Neuronal stem cell (in vitro differentiated cells): ENCODE results near the gene MBP.

Source experiments
- DNase-seq: peaks from one replicate; pipeline ENCODE4 v3.0.0-alpha.2; 2013; ENCODE audit warnings: low spot score
- H2AFZ ChIP-seq: one replicate; pipeline ENCODE4 v1.6.1; 2013; ENCODE audit warnings: mild to moderate bottlenecking, low read length, inconsistent platforms
- H2AK5ac ChIP-seq: 2 replicates; pipeline ENCODE4 v1.6.1; 2013; ENCODE audit warnings: low read depth, mild to moderate bottlenecking, inconsistent platforms, low read length, moderate library complexity, mixed read lengths
- H2BK120ac ChIP-seq: 2 replicates; pipeline ENCODE4 v1.6.1; 2013; ENCODE audit warnings: low read depth, mild to moderate bottlenecking, inconsistent platforms, low read length, moderate library complexity, mixed read lengths
- H2BK12ac ChIP-seq: one replicate; pipeline ENCODE4 v1.6.1; 2013; ENCODE audit warnings: low read length, inconsistent platforms
- H2BK15ac ChIP-seq: 2 replicates; pipeline ENCODE4 v1.6.1; 2013; ENCODE audit warnings: mild to moderate bottlenecking, low read length, inconsistent platforms, mixed read lengths
- H2BK5ac ChIP-seq: one replicate; pipeline ENCODE4 v1.6.1; 2013; ENCODE audit warnings: inconsistent platforms, mild to moderate bottlenecking, low read length, moderate library complexity
- H3K14ac ChIP-seq: one replicate; pipeline ENCODE4 v1.6.1; 2013; ENCODE audit warnings: low read length, inconsistent platforms
- H3K18ac ChIP-seq: 2 replicates; pipeline ENCODE4 v1.6.1; 2013; ENCODE audit warnings: low read length, inconsistent platforms
- H3K23ac ChIP-seq: 2 replicates; pipeline ENCODE4 v1.6.1; 2013; ENCODE audit warnings: low read depth, mild to moderate bottlenecking, mixed read lengths, low read length, inconsistent platforms; ENCODE audit not compliant: poor library complexity
- H3K27ac ChIP-seq: replicated peaks from 3 replicates; pipeline ENCODE4 v1.5.1; 2013; ENCODE audit warnings: low read length, inconsistent platforms
- H3K27me3 ChIP-seq, 3 experiments: 2 replicates each; pipeline ENCODE4 v1.6.1; 2013; ENCODE audit warnings: low read length in 3 of 3, mild to moderate bottlenecking in 2 of 3, inconsistent platforms in 1 of 3, low read depth in 1 of 3, mixed read lengths in 1 of 3, moderate library complexity in 1 of 3; ENCODE audit not compliant: control insufficient read depth in 3 of 3, insufficient read depth in 3 of 3
- H3K36me3 ChIP-seq, 2 donors: replicated peaks in 1 of 2; 2 replicates each; pipeline ENCODE4 v1.6.1; 2013; ENCODE audit warnings: low read length in 2 of 2; ENCODE audit not compliant: control insufficient read depth in 2 of 2, insufficient read depth in 2 of 2
- H3K4ac ChIP-seq: 2 replicates; pipeline ENCODE4 v1.6.1; 2013; ENCODE audit warnings: inconsistent platforms, mild to moderate bottlenecking, low read length, moderate library complexity
- H3K4me1 ChIP-seq, 2 donors: 1 replicate in 1 of 2; 2 replicates in 1 of 2; pipeline ENCODE4 v1.6.1; 2013; ENCODE audit warnings: low read length in 2 of 2, low read depth in 1 of 2; ENCODE audit not compliant: control insufficient read depth in 2 of 2, insufficient read depth in 1 of 2
- H3K4me2 ChIP-seq: one replicate; pipeline ENCODE4 v1.6.1; 2013; ENCODE audit warnings: mild to moderate bottlenecking, low read length, inconsistent platforms; ENCODE audit not compliant: insufficient read depth, poor library complexity, severe bottlenecking
- H3K4me3 ChIP-seq, 2 donors: 2 replicates each; pipeline ENCODE4 v1.5.1; 2013; ENCODE audit warnings: low read length in 2 of 2, mild to moderate bottlenecking in 2 of 2, inconsistent platforms in 1 of 2, moderate library complexity in 1 of 2
- H3K79me1 ChIP-seq: one replicate; pipeline ENCODE4 v1.6.1; 2013; ENCODE audit warnings: low read depth, mild to moderate bottlenecking, inconsistent platforms, low read length, moderate library complexity
- H3K9ac ChIP-seq: one replicate; pipeline ENCODE4 v1.6.1; 2013; ENCODE audit warnings: mild to moderate bottlenecking, low read depth, low read length, inconsistent platforms; ENCODE audit not compliant: poor library complexity
- H3K9me3 ChIP-seq, 2 donors: replicated peaks in 1 of 2; 2 replicates each; pipeline versions ENCODE3 to v1.6.1; 2013; ENCODE audit warnings: low read length in 2 of 2, mild to moderate bottlenecking in 2 of 2, inconsistent platforms in 1 of 2, low read depth in 1 of 2, mixed read lengths in 1 of 2, moderate library complexity in 1 of 2; ENCODE audit not compliant: control insufficient read depth in 2 of 2, insufficient read depth in 1 of 2
- H4K8ac ChIP-seq: one replicate; pipeline ENCODE4 v1.6.1; 2013; ENCODE audit warnings: low read depth, mild to moderate bottlenecking, inconsistent platforms, low read length, moderate library complexity
- H4K91ac ChIP-seq: one replicate; pipeline ENCODE4 v1.6.1; 2013; ENCODE audit warnings: low read length, low read depth, mild to moderate bottlenecking, inconsistent platforms; ENCODE audit not compliant: poor library complexity
- WGBS, 2 donors: extraction: QIAGEN DNeasy Blood & Tissue Kit; methylation state at CpG; one replicate each; pipeline ENCODE4 v1.1.7; 2013; ENCODE audit warnings: missing lambda C conversion rate in 2 of 2, mixed read lengths in 1 of 2; ENCODE audit not compliant: insufficient read length in 2 of 2, insufficient replicate concordance in 1 of 2; ENCODE audit errors: extremely low coverage in 2 of 2; 5-methylcytosine and 5-hydroxymethylcytosine counted together

MBP gene

GRCh38 chr18:77092104-77093066 is 40.2 kb downstream of the MBP start:
- Histone ChIP-seq H4K91ac (no peak overlapping the region), H3K23ac (no peak overlapping the region), H3K36me3 (no peaks in the 10 kb centered on the region), H4K8ac (no peak overlapping the region), H2AFZ (peak overlapping the region; percentile 6), H2BK120ac (no peak overlapping the region), H3K9me3 (no peaks in the 10 kb centered on the region), H2BK12ac (no peak overlapping the region), H2AK5ac (no peak overlapping the region), H3K14ac (no peak overlapping the region), H3K4me1 (no peaks in the 10 kb centered on the region), H3K9ac (no peak overlapping the region), H3K27me3 (peaks cover 0 to 14% (median 2%) of the 10 kb centered on the region in 3 experiments), H3K27ac (no peak overlapping the region), H3K4me2 (no peak overlapping the region), H3K18ac (peak overlapping the region; percentile 84), H3K4me3 (no peak overlapping the region), H2BK15ac (peak overlapping the region; percentile 21), H3K4ac (no peak overlapping the region), H2BK5ac (no peak overlapping the region), H3K79me1 (no peaks in the 10 kb centered on the region)
- WGBS, 2 donors, result no CpG with 5 or more reads among the region's 48 CpGs
- DNase-seq, result no peak

GRCh38 chr18:77091366-77091765 is 41.2 kb downstream of the MBP start:
- Histone ChIP-seq H3K27ac (no peak overlapping the region), H3K23ac (no peak overlapping the region), H4K91ac (no peak overlapping the region), H2AFZ (no peak overlapping the region), H3K18ac (no peak overlapping the region), H3K27me3 (peaks cover 0 to 18% (median 4%) of the 10 kb centered on the region in 3 experiments), H3K4ac (no peak overlapping the region), H3K79me1 (no peaks in the 10 kb centered on the region), H3K36me3 (no peaks in the 10 kb centered on the region), H2BK12ac (no peak overlapping the region), H4K8ac (no peak overlapping the region), H3K4me2 (no peak overlapping the region), H2AK5ac (no peak overlapping the region), H3K9ac (no peak overlapping the region), H3K9me3 (no peaks in the 10 kb centered on the region), H2BK120ac (no peak overlapping the region), H2BK15ac (no peak overlapping the region), H3K4me3 (peak overlapping the region in 1 of 2 donors; percentile 5), H3K4me1 (peaks cover 0 to 2% of the 10 kb centered on the region in 2 donors), H2BK5ac (no peak overlapping the region), H3K14ac (no peak overlapping the region)
- WGBS, 2 donors, result no CpG with 5 or more reads among the region's 5 CpGs
- DNase-seq, result no peak

GRCh38 chr18:77090546-77091174 is 41.9 kb downstream of the MBP start:
- Histone ChIP-seq H3K4me1 (peaks cover 0 to 2% of the 10 kb centered on the region in 2 donors), H2AK5ac (no peak overlapping the region), H3K14ac (no peak overlapping the region), H3K4ac (no peak overlapping the region), H3K36me3 (no peaks in the 10 kb centered on the region), H2BK120ac (no peak overlapping the region), H4K91ac (no peak overlapping the region), H3K27ac (no peak overlapping the region), H3K18ac (no peak overlapping the region), H3K4me2 (no peak overlapping the region), H2AFZ (no peak overlapping the region), H3K4me3 (no peak overlapping the region), H2BK12ac (no peak overlapping the region), H3K27me3 (peaks cover 0 to 19% (median 10%) of the 10 kb centered on the region in 3 experiments), H3K9me3 (peaks cover 0 to 2% of the 10 kb centered on the region in 2 donors), H4K8ac (no peak overlapping the region), H2BK5ac (no peak overlapping the region), H3K23ac (no peak overlapping the region), H2BK15ac (no peak overlapping the region), H3K79me1 (no peaks in the 10 kb centered on the region), H3K9ac (peak overlapping the region; percentile 46)
- DNase-seq, result no peak
- no CpG with 5 or more reads among the region's 18 CpGs for whole genome bisulfite sequencing, 2 donors

GRCh38 chr18:77089723-77090285 is 42.8 kb downstream of the MBP start:
- Histone ChIP-seq H2AFZ (no peak overlapping the region), H3K4me2 (no peak overlapping the region), H3K27me3 (peaks cover 0 to 19% (median 8%) of the 10 kb centered on the region in 3 experiments), H2BK5ac (no peak overlapping the region), H3K4ac (no peak overlapping the region), H3K18ac (no peak overlapping the region), H3K9ac (no peak overlapping the region), H3K23ac (no peak overlapping the region), H2AK5ac (no peak overlapping the region), H3K14ac (no peak overlapping the region), H3K4me1 (peaks cover 2 to 5% of the 10 kb centered on the region in 2 donors), H3K9me3 (peaks cover 0 to 2% of the 10 kb centered on the region in 2 donors), H2BK120ac (no peak overlapping the region), H3K27ac (no peak overlapping the region), H2BK12ac (no peak overlapping the region), H4K91ac (no peak overlapping the region), H4K8ac (no peak overlapping the region), H3K4me3 (no peak overlapping the region), H2BK15ac (no peak overlapping the region), H3K36me3 (no peaks in the 10 kb centered on the region), H3K79me1 (no peaks in the 10 kb centered on the region)
- no CpG with 5 or more reads among the region's 9 CpGs for WGBS, 2 donors
- no peak for DNase-seq
